ENCODE measurements around the gene LMNB1.

LMNB1 gene

GRCh38 chr5:126837906-126838539 lies 61.1 kb downstream of the LMNB1 start:
- TF ChIP-seq FOXM1 (IDR thresholded peaks at IDR 0.05; ENCODE audit: borderline replicate concordance, low read depth) (no peak), CREB1 (IDR thresholded peaks at IDR 0.05; ENCODE audit: low read depth) (no peak), TCF12 (IDR thresholded peaks at IDR 0.05; ENCODE audit: low read depth) (no peak), EGR1 (IDR thresholded peaks at IDR 0.05) (no peak), RAD21 (IDR thresholded peaks at IDR 0.05; ENCODE audit: low read depth) (no peak), ZBTB7A (IDR thresholded peaks at IDR 0.05; ENCODE audit: low read depth) (no peak), CEBPB (IDR thresholded peaks at IDR 0.05) (no peak), TEAD4 (IDR thresholded peaks at IDR 0.05) (no peak), EP300 (IDR thresholded peaks at IDR 0.05; ENCODE audit: borderline replicate concordance) (no peak)

DNA sequence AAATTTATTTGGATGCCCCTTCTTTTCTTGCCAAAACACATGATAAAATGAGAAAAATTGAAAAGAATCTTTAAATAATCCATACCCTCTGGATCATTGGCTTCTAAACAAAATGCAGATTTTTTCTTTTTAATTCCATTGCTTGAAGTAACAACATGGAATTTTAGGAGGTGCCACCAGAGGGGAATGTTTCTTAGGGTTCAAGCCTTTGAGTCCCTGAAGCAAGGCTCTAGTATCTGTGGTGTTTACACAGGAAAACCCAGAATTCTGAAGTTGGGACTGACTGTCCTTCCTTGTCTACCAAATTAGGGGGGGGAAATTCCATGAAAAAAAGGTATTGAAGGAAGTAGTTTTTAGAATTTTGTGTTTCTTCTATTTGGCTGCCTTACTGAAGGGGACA lies 69.4 kb downstream of the LMNB1 start:
- TF ChIP-seq YY1 (IDR thresholded peaks at IDR 0.05; ENCODE audit: low read depth) = no peak
- no peak for TF ChIP-seq CREB1 (IDR thresholded peaks at IDR 0.05; ENCODE audit: low read depth)
- TF ChIP-seq, protein P1, sequence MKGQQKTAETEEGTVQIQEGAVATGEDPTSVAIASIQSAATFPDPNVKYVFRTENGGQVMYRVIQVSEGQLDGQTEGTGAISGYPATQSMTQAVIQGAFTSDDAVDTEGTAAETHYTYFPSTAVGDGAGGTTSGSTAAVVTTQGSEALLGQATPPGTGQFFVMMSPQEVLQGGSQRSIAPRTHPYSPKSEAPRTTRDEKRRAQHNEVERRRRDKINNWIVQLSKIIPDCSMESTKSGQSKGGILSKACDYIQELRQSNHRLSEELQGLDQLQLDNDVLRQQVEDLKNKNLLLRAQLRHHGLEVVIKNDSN (IDR thresholded peaks at IDR 0.05) = no peak
- no peak for TF ChIP-seq EP300 (IDR thresholded peaks at IDR 0.05; ENCODE audit: borderline replicate concordance)
- TF ChIP-seq MAX (IDR thresholded peaks at IDR 0.05) = no peak

- TF ChIP-seq NFIC (IDR thresholded peaks at IDR 0.05) (no peak), YY1 (IDR thresholded peaks at IDR 0.05; ENCODE audit: low read depth) (no peak), TAF1 (IDR thresholded peaks at IDR 0.05; ENCODE audit: low read depth) (no peak), CREB1 (IDR thresholded peaks at IDR 0.05; ENCODE audit: low read depth) (no peak), CEBPB (IDR thresholded peaks at IDR 0.05) (no peak), TEAD4 (IDR thresholded peaks at IDR 0.05) (no peak), ZBTB7A (IDR thresholded peaks at IDR 0.05; ENCODE audit: low read depth) (no peak)
These were observed 70.0 kb downstream of the LMNB1 start for GRCh38 chr5:126846744-126847455.

GRCh38 chr5:126847456-126847820 lies 70.5 kb downstream of the LMNB1 start:
- TF ChIP-seq CREB1 (IDR thresholded peaks at IDR 0.05; ENCODE audit: low read depth) (no peak), YY1 (IDR thresholded peaks at IDR 0.05; ENCODE audit: low read depth) (no peak), TEAD4 (IDR thresholded peaks at IDR 0.05) (no peak), FOXM1 (IDR thresholded peaks at IDR 0.05; ENCODE audit: borderline replicate concordance, low read depth) (no peak), EP300 (IDR thresholded peaks at IDR 0.05; ENCODE audit: borderline replicate concordance) (no peak), EGR1 (IDR thresholded peaks at IDR 0.05) (no peak), RAD21 (IDR thresholded peaks at IDR 0.05; ENCODE audit: low read depth) (no peak), TAF1 (IDR thresholded peaks at IDR 0.05; ENCODE audit: low read depth) (no peak), NFIC (IDR thresholded peaks at IDR 0.05) (no peak), CEBPB (IDR thresholded peaks at IDR 0.05) (no peak), ZBTB7A (IDR thresholded peaks at IDR 0.05; ENCODE audit: low read depth) (no peak), MAX (IDR thresholded peaks at IDR 0.05) (no peak), TCF12 (IDR thresholded peaks at IDR 0.05; ENCODE audit: low read depth) (no peak)
- TF ChIP-seq, protein P2, sequence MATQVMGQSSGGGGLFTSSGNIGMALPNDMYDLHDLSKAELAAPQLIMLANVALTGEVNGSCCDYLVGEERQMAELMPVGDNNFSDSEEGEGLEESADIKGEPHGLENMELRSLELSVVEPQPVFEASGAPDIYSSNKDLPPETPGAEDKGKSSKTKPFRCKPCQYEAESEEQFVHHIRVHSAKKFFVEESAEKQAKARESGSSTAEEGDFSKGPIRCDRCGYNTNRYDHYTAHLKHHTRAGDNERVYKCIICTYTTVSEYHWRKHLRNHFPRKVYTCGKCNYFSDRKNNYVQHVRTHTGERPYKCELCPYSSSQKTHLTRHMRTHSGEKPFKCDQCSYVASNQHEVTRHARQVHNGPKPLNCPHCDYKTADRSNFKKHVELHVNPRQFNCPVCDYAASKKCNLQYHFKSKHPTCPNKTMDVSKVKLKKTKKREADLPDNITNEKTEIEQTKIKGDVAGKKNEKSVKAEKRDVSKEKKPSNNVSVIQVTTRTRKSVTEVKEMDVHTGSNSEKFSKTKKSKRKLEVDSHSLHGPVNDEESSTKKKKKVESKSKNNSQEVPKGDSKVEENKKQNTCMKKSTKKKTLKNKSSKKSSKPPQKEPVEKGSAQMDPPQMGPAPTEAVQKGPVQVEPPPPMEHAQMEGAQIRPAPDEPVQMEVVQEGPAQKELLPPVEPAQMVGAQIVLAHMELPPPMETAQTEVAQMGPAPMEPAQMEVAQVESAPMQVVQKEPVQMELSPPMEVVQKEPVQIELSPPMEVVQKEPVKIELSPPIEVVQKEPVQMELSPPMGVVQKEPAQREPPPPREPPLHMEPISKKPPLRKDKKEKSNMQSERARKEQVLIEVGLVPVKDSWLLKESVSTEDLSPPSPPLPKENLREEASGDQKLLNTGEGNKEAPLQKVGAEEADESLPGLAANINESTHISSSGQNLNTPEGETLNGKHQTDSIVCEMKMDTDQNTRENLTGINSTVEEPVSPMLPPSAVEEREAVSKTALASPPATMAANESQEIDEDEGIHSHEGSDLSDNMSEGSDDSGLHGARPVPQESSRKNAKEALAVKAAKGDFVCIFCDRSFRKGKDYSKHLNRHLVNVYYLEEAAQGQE (IDR thresholded peaks at IDR 0.05; ENCODE audit: low read depth) = no peak
- TF ChIP-seq, protein P1 (IDR thresholded peaks at IDR 0.05) = no peak

GRCh38 chr5:126847826-126848251 lies 70.9 kb downstream of the LMNB1 start:
- TF ChIP-seq RAD21 (IDR thresholded peaks at IDR 0.05; ENCODE audit: low read depth) = no peak
- TF ChIP-seq, protein P2 (IDR thresholded peaks at IDR 0.05; ENCODE audit: low read depth) = no peak

DNA sequence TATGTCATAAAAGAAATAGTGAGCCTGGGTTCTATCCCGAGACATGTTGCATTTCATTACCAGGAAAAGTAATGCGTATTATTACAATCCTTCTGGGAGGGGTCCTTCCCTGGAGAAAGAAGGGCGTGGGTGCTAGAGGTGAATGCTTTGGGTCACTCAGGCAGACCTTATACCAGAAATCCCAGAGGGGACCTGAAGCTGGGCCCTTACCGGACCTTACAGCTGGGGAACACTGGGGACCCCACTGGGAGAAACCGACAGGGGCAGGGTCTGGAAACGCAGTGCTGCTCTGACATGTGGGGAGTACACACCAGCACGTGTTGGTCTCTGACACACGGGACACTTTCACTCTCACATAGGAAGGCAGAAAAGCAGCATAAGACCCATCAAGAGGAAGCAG lies 71.3 kb downstream of the LMNB1 start:
- TF ChIP-seq YY1 (IDR thresholded peaks at IDR 0.05; ENCODE audit: low read depth) (no peak), ZBTB7A (IDR thresholded peaks at IDR 0.05; ENCODE audit: low read depth) (no peak), EP300 (IDR thresholded peaks at IDR 0.05; ENCODE audit: borderline replicate concordance) (no peak), FOXM1 (IDR thresholded peaks at IDR 0.05; ENCODE audit: borderline replicate concordance, low read depth) (no peak)
